ENCODE data around the gene ADSS1.
"Not testable (repeated sequence)": the region's sequence is repeated elsewhere in the genome, so short reads cannot be mapped to it uniquely, and the experiment has no call there.

The ADSS1 gene

DNA sequence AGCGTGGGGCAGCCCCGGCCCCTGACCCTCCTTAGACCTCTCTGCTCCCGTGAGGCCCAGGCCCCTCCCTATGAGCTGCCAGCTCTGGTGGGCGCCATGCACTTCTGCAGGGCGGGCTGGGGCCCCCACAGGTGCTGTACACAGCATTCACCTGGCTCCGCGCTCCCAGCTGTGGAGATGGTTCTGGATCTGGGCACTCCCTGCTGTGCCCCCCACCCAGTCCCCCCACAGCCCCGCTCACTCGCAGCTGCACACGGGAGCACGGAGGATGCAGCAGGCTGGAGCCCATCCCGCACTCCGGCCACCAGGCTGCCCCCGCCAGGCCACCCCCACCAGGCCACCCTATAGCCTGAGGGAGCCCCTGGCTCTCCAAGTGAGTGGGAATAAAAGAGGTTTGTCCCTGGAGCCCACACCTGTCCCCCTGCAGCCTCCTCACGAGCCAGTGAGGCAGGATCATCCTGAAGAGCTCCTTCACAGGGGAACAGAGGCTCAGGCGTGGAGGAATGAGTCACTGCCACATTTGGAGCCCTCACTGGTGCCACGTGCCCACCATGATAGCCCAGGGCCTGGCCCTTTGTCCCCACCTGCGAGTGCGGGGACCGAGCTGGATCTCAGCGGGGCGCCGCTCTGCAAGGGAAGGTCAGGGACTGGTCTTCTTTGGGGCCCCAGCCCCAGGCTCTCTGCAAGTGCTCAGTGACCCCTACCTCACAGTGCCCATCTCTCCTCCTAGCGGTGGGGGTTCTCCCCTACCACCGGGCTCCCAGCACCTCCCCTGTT lies 1.9 kb downstream of the ADSS1 start:
- no peaks in the 10 kb centered on the region for H3K9me3 ChIP-seq (ENCODE audit: insufficient read depth, low read depth, low read length)
- H3K9ac ChIP-seq (ENCODE audit: low read depth, low read length, poor library complexity, severe bottlenecking): no peak overlapping the region
- no peaks in the 10 kb centered on the region for H3F3A ChIP-seq (ENCODE audit: low read depth)
- no peak overlapping the region for H3K4me3 ChIP-seq (ENCODE audit: low read length, poor library complexity, severe bottlenecking)
- no peak for TF ChIP-seq EZH2phosphoT487 (IDR thresholded peaks at IDR 0.05; ENCODE audit: borderline replicate concordance)
- H3K27me3 ChIP-seq (ENCODE audit: insufficient read depth, low read length, poor library complexity, severe bottlenecking): no peaks in the 10 kb centered on the region
- no peaks in the 10 kb centered on the region for H3K9me2 ChIP-seq (replicated peaks; ENCODE audit: low read depth, low read length)
- no peaks in the 10 kb centered on the region for H4K20me1 ChIP-seq (ENCODE audit: insufficient read depth, low read length, poor library complexity, severe bottlenecking)
- H3K4me1 ChIP-seq (ENCODE audit: insufficient read depth, low read length, poor library complexity, severe bottlenecking): peaks cover 6% of the 10 kb centered on the region
- H3K4me2 ChIP-seq (ENCODE audit: low read depth, low read length, poor library complexity, severe bottlenecking): no peak overlapping the region
- no peaks in the 10 kb centered on the region for H3K36me3 ChIP-seq (ENCODE audit: insufficient read depth, low read length)
- no peaks in the 10 kb centered on the region for H3K79me2 ChIP-seq (ENCODE audit: insufficient read depth, low read length)
- H2AFZ ChIP-seq (ENCODE audit: low read length): no peak overlapping the region

GRCh38 chr14:104726600-104727451 lies 2.8 kb downstream of the ADSS1 start:
- Histone ChIP-seq H3K9ac (ENCODE audit: low read depth, low read length, poor library complexity, severe bottlenecking) (no peak overlapping the region), H3K79me2 (ENCODE audit: insufficient read depth, low read length) (no peaks in the 10 kb centered on the region), H3K9me3 (ENCODE audit: insufficient read depth, low read depth, low read length) (no peaks in the 10 kb centered on the region), H3K36me3 (ENCODE audit: insufficient read depth, low read length) (no peaks in the 10 kb centered on the region), H3K4me2 (ENCODE audit: low read depth, low read length, poor library complexity, severe bottlenecking) (no peak overlapping the region), H3K27me3 (ENCODE audit: insufficient read depth, low read length, poor library complexity, severe bottlenecking) (no peaks in the 10 kb centered on the region), H2AFZ (ENCODE audit: low read length) (no peak overlapping the region), H3K9me2 (replicated peaks; ENCODE audit: low read depth, low read length) (no peaks in the 10 kb centered on the region), H3F3A (ENCODE audit: low read depth) (no peaks in the 10 kb centered on the region), H4K20me1 (ENCODE audit: insufficient read depth, low read length, poor library complexity, severe bottlenecking) (no peaks in the 10 kb centered on the region), H3K4me3 (ENCODE audit: low read length, poor library complexity, severe bottlenecking) (no peak overlapping the region), H3K4me1 (ENCODE audit: insufficient read depth, low read length, poor library complexity, severe bottlenecking) (peaks cover 6% of the 10 kb centered on the region)
- TF ChIP-seq CTCF (conservative IDR thresholded peaks at IDR 0.05; ENCODE audit: low read length): peak; percentile 42
- no peak for TF ChIP-seq EZH2phosphoT487 (IDR thresholded peaks at IDR 0.05; ENCODE audit: borderline replicate concordance)

- Histone ChIP-seq H3K4me2 (ENCODE audit: low read depth, low read length, poor library complexity, severe bottlenecking) (no peak overlapping the region), H3K9ac (ENCODE audit: low read depth, low read length, poor library complexity, severe bottlenecking) (no peak overlapping the region), H3K9me2 (replicated peaks; ENCODE audit: low read depth, low read length) (no peaks in the 10 kb centered on the region), H3K4me3 (ENCODE audit: low read length, poor library complexity, severe bottlenecking) (no peak overlapping the region), H3K79me2 (ENCODE audit: insufficient read depth, low read length) (no peaks in the 10 kb centered on the region), H3K9me3 (ENCODE audit: insufficient read depth, low read depth, low read length) (no peaks in the 10 kb centered on the region), H3F3A (ENCODE audit: low read depth) (no peaks in the 10 kb centered on the region), H2AFZ (ENCODE audit: low read length) (no peak overlapping the region), H4K20me1 (ENCODE audit: insufficient read depth, low read length, poor library complexity, severe bottlenecking) (no peaks in the 10 kb centered on the region), H3K36me3 (ENCODE audit: insufficient read depth, low read length) (no peaks in the 10 kb centered on the region), H3K4me1 (ENCODE audit: insufficient read depth, low read length, poor library complexity, severe bottlenecking) (peaks cover 6% of the 10 kb centered on the region), H3K27me3 (ENCODE audit: insufficient read depth, low read length, poor library complexity, severe bottlenecking) (no peaks in the 10 kb centered on the region)
- TF ChIP-seq EZH2phosphoT487 (IDR thresholded peaks at IDR 0.05; ENCODE audit: borderline replicate concordance) (no peak), CTCF (conservative IDR thresholded peaks at IDR 0.05; ENCODE audit: low read length) (no peak)
These were observed 4.6 kb downstream of the ADSS1 start for GRCh38 chr14:104728631-104729030.

DNA sequence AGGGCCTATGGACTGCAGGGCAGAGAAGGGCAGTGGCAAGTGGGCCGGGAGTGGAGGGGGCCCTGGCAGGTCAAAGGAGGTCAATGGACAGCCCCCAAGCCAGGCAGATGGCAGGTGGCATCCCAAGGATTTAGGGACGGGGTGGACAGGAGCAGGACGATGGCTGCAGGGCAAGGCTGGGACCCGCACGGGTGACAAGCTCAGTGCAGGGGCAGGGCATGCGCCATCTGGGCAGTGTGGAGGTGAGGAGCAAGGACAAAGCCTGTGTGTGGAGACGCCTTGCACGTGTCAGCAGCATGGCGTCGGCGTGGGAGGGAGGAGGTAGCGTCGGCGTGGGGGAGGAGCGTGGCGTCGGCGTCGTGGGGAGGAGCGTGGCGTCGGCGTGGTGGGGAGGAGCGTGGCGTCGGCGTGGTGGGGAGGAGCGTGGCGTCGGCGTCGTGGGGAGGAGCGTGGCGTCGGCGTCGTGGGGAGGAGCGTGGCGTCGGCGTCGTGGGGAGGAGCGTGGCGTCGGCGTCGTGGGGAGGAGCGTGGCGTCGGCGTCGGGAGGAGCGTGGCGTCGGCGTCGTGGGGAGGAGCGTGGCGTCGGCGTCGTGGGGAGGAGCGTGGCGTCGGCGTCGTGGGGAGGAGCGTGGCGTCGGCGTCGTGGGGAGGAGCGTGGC lies 5.3 kb downstream of the ADSS1 start:
- H3K27me3 ChIP-seq (ENCODE audit: insufficient read depth, low read length, poor library complexity, severe bottlenecking); H3K9me3 ChIP-seq (ENCODE audit: insufficient read depth, low read depth, low read length); H3K4me3 ChIP-seq (ENCODE audit: low read length, poor library complexity, severe bottlenecking); H4K20me1 ChIP-seq (ENCODE audit: insufficient read depth, low read length, poor library complexity, severe bottlenecking); H3F3A ChIP-seq (ENCODE audit: low read depth); H3K9ac ChIP-seq (ENCODE audit: low read depth, low read length, poor library complexity, severe bottlenecking); H3K4me2 ChIP-seq (ENCODE audit: low read depth, low read length, poor library complexity, severe bottlenecking); H2AFZ ChIP-seq (ENCODE audit: low read length); H3K9me2 ChIP-seq (replicated peaks; ENCODE audit: low read depth, low read length); H3K79me2 ChIP-seq (ENCODE audit: insufficient read depth, low read length); H3K4me1 ChIP-seq (ENCODE audit: insufficient read depth, low read length, poor library complexity, severe bottlenecking); H3K36me3 ChIP-seq (ENCODE audit: insufficient read depth, low read length): not testable (repeated sequence)

Measured in Loucy (cell line).